ENCODE measurements around the gene ELFN2.
"Not testable (repeated sequence)": the region's sequence is repeated elsewhere in the genome, so short reads cannot be mapped to it uniquely, and the experiment has no call there.

The ELFN2 gene

DNA sequence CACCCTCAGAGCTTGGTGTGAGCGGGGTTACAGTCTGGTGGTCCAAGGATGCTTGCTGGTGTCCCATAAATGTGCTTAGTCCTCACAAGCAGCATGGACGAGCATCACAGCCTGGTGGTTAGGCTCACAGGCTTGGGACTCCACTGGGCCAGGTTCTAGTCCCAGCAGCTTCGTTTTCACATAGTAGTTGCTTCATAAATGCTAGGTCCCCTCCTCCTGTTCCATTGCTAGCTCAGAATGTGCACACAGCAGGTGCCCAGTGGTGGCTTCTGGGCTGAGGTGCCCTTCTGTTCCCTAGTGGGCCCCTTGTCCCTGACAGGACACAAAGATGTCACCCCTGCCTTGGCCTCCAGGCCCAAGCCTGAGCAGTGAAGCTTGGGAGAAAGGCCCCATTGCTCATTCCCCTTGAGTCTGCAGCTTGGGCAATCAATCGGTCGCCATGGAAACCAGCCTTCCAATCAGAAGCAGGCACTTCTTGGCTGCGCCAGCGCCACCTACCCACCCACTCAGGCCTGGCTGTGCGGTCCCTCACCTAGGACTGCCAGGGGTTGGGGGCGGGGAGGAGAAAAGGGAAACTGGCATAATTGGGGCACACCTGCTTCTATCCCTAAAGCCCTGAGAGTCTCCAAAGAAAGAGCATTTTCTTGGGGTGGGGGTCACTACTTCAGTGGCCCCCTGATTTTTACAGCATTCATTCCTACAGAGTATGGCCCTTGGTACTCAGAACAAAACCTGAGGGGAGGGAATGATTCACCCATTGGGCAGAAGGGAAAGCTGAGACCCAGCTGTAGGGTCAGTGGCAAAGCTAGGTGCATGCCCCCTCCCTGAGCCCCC, 96.9 kb downstream of the ELFN2 start:
- Mint-ChIP-seq H3K27ac (no peak overlapping the region), H3K27me3 (ENCODE audit: low read depth, poor library complexity) (peaks cover 98% of the 10 kb centered on the region), H3K36me3 (ENCODE audit: low read depth) (no peaks in the 10 kb centered on the region), H3K4me3 (no peak overlapping the region), H3K4me1 (peaks cover 31% of the 10 kb centered on the region), H3K9me3 (peaks cover 5% of the 10 kb centered on the region)
- DNase-seq = peak; percentile 87
- TF ChIP-seq, protein P1, sequence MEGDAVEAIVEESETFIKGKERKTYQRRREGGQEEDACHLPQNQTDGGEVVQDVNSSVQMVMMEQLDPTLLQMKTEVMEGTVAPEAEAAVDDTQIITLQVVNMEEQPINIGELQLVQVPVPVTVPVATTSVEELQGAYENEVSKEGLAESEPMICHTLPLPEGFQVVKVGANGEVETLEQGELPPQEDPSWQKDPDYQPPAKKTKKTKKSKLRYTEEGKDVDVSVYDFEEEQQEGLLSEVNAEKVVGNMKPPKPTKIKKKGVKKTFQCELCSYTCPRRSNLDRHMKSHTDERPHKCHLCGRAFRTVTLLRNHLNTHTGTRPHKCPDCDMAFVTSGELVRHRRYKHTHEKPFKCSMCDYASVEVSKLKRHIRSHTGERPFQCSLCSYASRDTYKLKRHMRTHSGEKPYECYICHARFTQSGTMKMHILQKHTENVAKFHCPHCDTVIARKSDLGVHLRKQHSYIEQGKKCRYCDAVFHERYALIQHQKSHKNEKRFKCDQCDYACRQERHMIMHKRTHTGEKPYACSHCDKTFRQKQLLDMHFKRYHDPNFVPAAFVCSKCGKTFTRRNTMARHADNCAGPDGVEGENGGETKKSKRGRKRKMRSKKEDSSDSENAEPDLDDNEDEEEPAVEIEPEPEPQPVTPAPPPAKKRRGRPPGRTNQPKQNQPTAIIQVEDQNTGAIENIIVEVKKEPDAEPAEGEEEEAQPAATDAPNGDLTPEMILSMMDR (IDR thresholded peaks at IDR 0.05) = no peak

DNA sequence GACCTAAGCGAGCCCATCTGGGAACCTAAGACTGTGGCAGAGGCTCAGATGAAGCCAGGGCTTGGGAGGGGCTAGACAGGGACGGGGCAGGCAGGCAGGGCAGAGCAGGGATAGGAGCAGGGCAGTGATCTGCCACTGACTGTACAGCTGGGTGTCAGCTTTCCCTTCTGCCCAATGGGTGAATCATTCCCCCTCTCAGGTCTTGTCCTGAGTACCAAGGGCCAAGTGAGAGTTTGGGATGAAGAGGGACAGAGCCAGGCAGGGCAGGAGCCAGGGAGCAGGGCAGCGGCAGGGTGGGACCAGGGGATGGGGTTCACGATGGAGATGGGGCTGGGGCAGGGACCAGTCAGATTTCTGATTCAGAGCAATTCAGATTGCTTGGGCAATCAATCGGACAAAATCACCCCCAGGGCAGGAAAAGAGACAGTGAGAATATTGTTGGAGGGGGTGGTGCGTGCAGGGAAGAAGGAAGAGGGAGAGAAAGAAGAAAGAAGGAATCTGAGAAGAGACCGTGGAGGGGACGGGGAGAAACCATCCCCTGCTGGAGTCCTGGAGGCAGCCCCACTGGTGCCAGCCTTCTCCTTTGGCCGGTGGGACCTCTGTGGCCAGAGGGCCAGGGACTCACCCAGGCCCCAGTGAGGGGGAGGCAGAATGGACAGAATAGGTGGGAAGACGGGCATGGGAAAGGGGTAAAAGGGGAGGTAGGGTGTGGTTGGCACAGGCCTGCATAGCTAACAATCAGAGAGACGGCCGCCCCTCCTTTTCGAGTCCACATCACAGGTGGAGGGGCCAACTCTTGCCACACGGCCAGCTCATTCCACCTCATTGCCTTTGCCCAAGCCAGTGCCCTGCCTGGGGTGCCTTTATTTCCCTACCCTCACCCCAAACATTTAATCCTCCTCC, 97.8 kb downstream of the ELFN2 start:
- no peak overlapping the region for H3K4me3 Mint-ChIP-seq
- TF ChIP-seq, protein P1 (IDR thresholded peaks at IDR 0.05) = no peak

DNA sequence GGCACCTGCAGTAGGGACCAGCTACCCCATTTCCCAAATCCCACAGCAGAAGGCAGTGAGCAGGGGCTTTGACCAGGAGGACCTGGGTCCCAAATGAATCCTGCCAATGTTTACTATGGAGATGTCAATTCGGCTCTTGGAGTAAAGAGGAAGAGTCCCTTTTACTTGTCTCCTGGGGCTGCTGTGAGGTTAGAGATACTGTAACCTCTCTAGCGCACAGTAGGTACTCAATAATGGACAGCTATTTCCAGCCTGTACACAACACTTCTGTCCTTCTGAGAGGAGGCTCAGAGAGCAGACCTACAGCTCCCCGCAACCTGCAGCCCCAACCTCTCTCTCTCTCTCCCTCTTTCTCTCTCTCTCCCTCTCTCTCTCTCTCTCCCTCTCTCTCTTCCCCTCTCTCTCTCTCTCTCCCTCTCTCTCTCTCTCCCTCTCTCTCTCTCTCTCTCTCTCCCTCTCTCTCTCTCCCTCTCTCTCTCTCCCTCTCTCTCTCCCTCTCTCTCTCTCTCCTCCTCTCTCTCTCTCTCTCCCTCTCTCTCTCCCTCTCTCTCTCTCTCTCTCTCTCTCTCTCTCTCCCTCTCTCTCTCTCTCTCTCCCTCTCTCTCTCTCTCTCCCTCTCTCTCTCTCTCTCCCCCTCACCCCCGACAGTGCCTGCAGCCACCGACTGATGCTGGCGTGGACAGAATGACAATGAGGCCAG, 98.6 kb downstream of the ELFN2 start:
- Mint-ChIP-seq H3K27me3 (ENCODE audit: low read depth, poor library complexity) (peaks cover 98% of the 10 kb centered on the region), H3K4me1 (peaks cover 21% of the 10 kb centered on the region)
- H3K27ac Mint-ChIP-seq; H3K4me3 Mint-ChIP-seq; H3K36me3 Mint-ChIP-seq (ENCODE audit: low read depth); H3K9me3 Mint-ChIP-seq; DNase-seq: not testable (repeated sequence)

More for the DNA sequence above, 97.8 kb downstream of the ELFN2 start:
- DNase-seq = no peak
- Mint-ChIP-seq H3K9me3 (peaks cover 5% of the 10 kb centered on the region), H3K27me3 (ENCODE audit: low read depth, poor library complexity) (peaks cover 98% of the 10 kb centered on the region), H3K36me3 (ENCODE audit: low read depth) (no peaks in the 10 kb centered on the region), H3K27ac (no peak overlapping the region), H3K4me1 (peaks cover 26% of the 10 kb centered on the region)

DNA sequence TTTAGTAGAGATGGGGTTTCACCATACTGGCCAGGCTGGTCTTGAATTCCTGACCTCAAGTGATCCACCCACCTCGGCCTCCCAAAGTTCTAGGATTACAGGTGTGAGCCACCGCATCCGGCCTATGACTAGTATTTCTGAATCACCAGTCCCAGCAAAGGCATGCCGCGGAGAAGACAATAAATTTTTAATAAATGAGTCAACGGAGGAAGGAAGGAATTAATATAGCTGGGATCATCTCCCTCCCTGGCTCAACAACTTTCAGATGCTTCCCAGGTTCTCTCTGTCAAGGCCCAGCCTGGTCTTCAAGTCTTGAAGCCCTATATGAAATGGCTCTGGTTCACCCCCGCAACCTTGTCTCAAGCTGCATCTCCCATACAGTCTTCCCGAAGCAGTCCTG, 99.3 kb downstream of the ELFN2 start:
- Mint-ChIP-seq H3K27ac (no peak overlapping the region), H3K4me1 (peaks cover 20% of the 10 kb centered on the region), H3K9me3 (peaks cover 5% of the 10 kb centered on the region), H3K36me3 (ENCODE audit: low read depth) (no peaks in the 10 kb centered on the region), H3K4me3 (no peak overlapping the region), H3K27me3 (ENCODE audit: low read depth, poor library complexity) (peaks cover 98% of the 10 kb centered on the region)
- TF ChIP-seq, protein P1 (IDR thresholded peaks at IDR 0.05) = no peak
- DNase-seq = no peak

GRCh38 chr22:37326726-37327125, 100.6 kb downstream of the ELFN2 start:
- H3K4me3 Mint-ChIP-seq = no peak overlapping the region
- no peaks in the 10 kb centered on the region for H3K36me3 Mint-ChIP-seq (ENCODE audit: low read depth)
- H3K27me3 Mint-ChIP-seq (ENCODE audit: low read depth, poor library complexity) = peaks cover 99% of the 10 kb centered on the region
- no peak for DNase-seq
- H3K27ac Mint-ChIP-seq = no peak overlapping the region
- TF ChIP-seq, protein P1 (IDR thresholded peaks at IDR 0.05) = no peak
- H3K4me1 Mint-ChIP-seq = peaks cover 12% of the 10 kb centered on the region
- H3K9me3 Mint-ChIP-seq = peaks cover 5% of the 10 kb centered on the region

- peaks cover 5% of the 10 kb centered on the region for H3K9me3 Mint-ChIP-seq
Measured at GRCh38 chr22:37325039-37325395, 102.3 kb downstream of the ELFN2 start.

More at GRCh38 chr22:37325039-37325395, 102.3 kb downstream of the ELFN2 start:
- Mint-ChIP-seq H3K36me3 (ENCODE audit: low read depth) (no peaks in the 10 kb centered on the region), H3K4me3 (no peak overlapping the region), H3K27ac (no peak overlapping the region), H3K4me1 (peaks cover 7% of the 10 kb centered on the region), H3K27me3 (ENCODE audit: low read depth, poor library complexity) (peaks cover 94% of the 10 kb centered on the region)
- no peak for DNase-seq
- TF ChIP-seq, protein P1 (IDR thresholded peaks at IDR 0.05) = no peak
